ENCODE results near the gene NEDD4.
"Not testable (repeated sequence)": the region's sequence is repeated elsewhere in the genome, so short reads cannot be mapped to it uniquely, and the experiment has no call there.

NEDD4 gene

GRCh38 chr15:56032373-56032772, 39.0 kb upstream of the NEDD4 start:
- H3K4me3 ChIP-seq = no peak overlapping the region
- H3K9me3 ChIP-seq = no peaks in the 10 kb centered on the region

GRCh38 chr15:56031836-56032235, 38.4 kb upstream of the NEDD4 start:
- TF ChIP-seq Cebpa-rat (IDR thresholded peaks at IDR 0.05) = no peak
- no peaks in the 10 kb centered on the region for H3K4me1 ChIP-seq
- H3K9ac ChIP-seq = no peak overlapping the region
- H3K27ac ChIP-seq = no peak overlapping the region
- no peaks in the 10 kb centered on the region for H3K36me3 ChIP-seq
- no peaks in the 10 kb centered on the region for H3K27me3 ChIP-seq
- H3K4me3 ChIP-seq = no peak overlapping the region
- no peaks in the 10 kb centered on the region for H4K20me1 ChIP-seq
- no peaks in the 10 kb centered on the region for H3K9me3 ChIP-seq
- no peak overlapping the region for H3K4me2 ChIP-seq

More at GRCh38 chr15:56032373-56032772, 39.0 kb upstream of the NEDD4 start:
- no peaks in the 10 kb centered on the region for H3K36me3 ChIP-seq
- no peak overlapping the region for H3K4me2 ChIP-seq
- no peaks in the 10 kb centered on the region for H3K27me3 ChIP-seq
- no peak for TF ChIP-seq Cebpa-rat (IDR thresholded peaks at IDR 0.05)
- no peak overlapping the region for H3K9ac ChIP-seq
- H4K20me1 ChIP-seq = no peaks in the 10 kb centered on the region
- no peaks in the 10 kb centered on the region for H3K4me1 ChIP-seq
- H3K27ac ChIP-seq = no peak overlapping the region

- H4K20me1 ChIP-seq = no peaks in the 10 kb centered on the region
- no peak for TF ChIP-seq Cebpa-rat (IDR thresholded peaks at IDR 0.05)
- H3K27me3 ChIP-seq = no peaks in the 10 kb centered on the region
- H3K4me3 ChIP-seq = no peak overlapping the region
- no peaks in the 10 kb centered on the region for H3K36me3 ChIP-seq
- H3K9ac ChIP-seq = no peak overlapping the region
- H3K4me1 ChIP-seq = no peaks in the 10 kb centered on the region
- H3K27ac ChIP-seq = no peak overlapping the region
- no peak overlapping the region for H3K4me2 ChIP-seq
- no peaks in the 10 kb centered on the region for H3K9me3 ChIP-seq
Observed at GRCh38 chr15:56031402-56031801, 38.0 kb upstream of the NEDD4 start.

GRCh38 chr15:56028430-56028829, 35.0 kb upstream of the NEDD4 start:
- Histone ChIP-seq H3K4me1 (no peaks in the 10 kb centered on the region), H3K9me3 (peaks cover 5% of the 10 kb centered on the region), H3K27ac (no peak overlapping the region), H3K9ac (no peak overlapping the region), H3K4me2 (no peak overlapping the region), H3K4me3 (no peak overlapping the region), H3K27me3 (no peaks in the 10 kb centered on the region), H3K36me3 (no peaks in the 10 kb centered on the region), H4K20me1 (no peaks in the 10 kb centered on the region)
- no peak for TF ChIP-seq Cebpa-rat (IDR thresholded peaks at IDR 0.05)

GRCh38 chr15:56023160-56023559, 29.7 kb upstream of the NEDD4 start:
- not testable (repeated sequence) for H3K9ac ChIP-seq, H3K4me2 ChIP-seq, H3K36me3 ChIP-seq, H3K9me3 ChIP-seq, H3K4me3 ChIP-seq, H3K4me1 ChIP-seq, H3K27ac ChIP-seq, H3K27me3 ChIP-seq, H4K20me1 ChIP-seq

- no peak for TF ChIP-seq Cebpa-rat (IDR thresholded peaks at IDR 0.05)
- Histone ChIP-seq H3K4me1 (no peaks in the 10 kb centered on the region), H3K9ac (no peak overlapping the region), H3K27me3 (no peaks in the 10 kb centered on the region), H3K27ac (no peak overlapping the region), H3K36me3 (no peaks in the 10 kb centered on the region), H4K20me1 (no peaks in the 10 kb centered on the region), H3K4me2 (no peak overlapping the region), H3K4me3 (no peak overlapping the region), H3K9me3 (peaks cover 10% of the 10 kb centered on the region)
Observed at GRCh38 chr15:56019819-56020486, 26.5 kb upstream of the NEDD4 start.

- H3K27me3 ChIP-seq = no peaks in the 10 kb centered on the region
- TF ChIP-seq Cebpa-rat (IDR thresholded peaks at IDR 0.05) = no peak
- H3K36me3 ChIP-seq = no peaks in the 10 kb centered on the region
- no peak overlapping the region for H3K4me3 ChIP-seq
- no peak overlapping the region for H3K9ac ChIP-seq
- H3K9me3 ChIP-seq = peaks cover 15% of the 10 kb centered on the region
- H3K27ac ChIP-seq = no peak overlapping the region
- no peaks in the 10 kb centered on the region for H4K20me1 ChIP-seq
- H3K4me1 ChIP-seq = no peaks in the 10 kb centered on the region
- H3K4me2 ChIP-seq = no peak overlapping the region
Observed at GRCh38 chr15:56019060-56019793, 25.8 kb upstream of the NEDD4 start.

GRCh38 chr15:56017920-56018319, 24.5 kb upstream of the NEDD4 start:
- no peaks in the 10 kb centered on the region for H3K27me3 ChIP-seq
- H3K27ac ChIP-seq = no peak overlapping the region
- TF ChIP-seq Cebpa-rat (IDR thresholded peaks at IDR 0.05) = no peak
- no peaks in the 10 kb centered on the region for H3K36me3 ChIP-seq
- H4K20me1 ChIP-seq = no peaks in the 10 kb centered on the region
- H3K4me2 ChIP-seq = no peak overlapping the region
- no peaks in the 10 kb centered on the region for H3K4me1 ChIP-seq
- no peak overlapping the region for H3K9ac ChIP-seq
- H3K9me3 ChIP-seq = peaks cover 28% of the 10 kb centered on the region
- no peak overlapping the region for H3K4me3 ChIP-seq

- H3K4me3 ChIP-seq = no peak overlapping the region
- no peaks in the 10 kb centered on the region for H3K4me1 ChIP-seq
- no peak overlapping the region for H3K9ac ChIP-seq
- no peak overlapping the region for H3K27ac ChIP-seq
- no peaks in the 10 kb centered on the region for H4K20me1 ChIP-seq
- peaks cover 29% of the 10 kb centered on the region for H3K9me3 ChIP-seq
- H3K4me2 ChIP-seq = no peak overlapping the region
- no peaks in the 10 kb centered on the region for H3K27me3 ChIP-seq
- H3K36me3 ChIP-seq = no peaks in the 10 kb centered on the region
- TF ChIP-seq Cebpa-rat (IDR thresholded peaks at IDR 0.05) = no peak
Observed at GRCh38 chr15:56017511-56017910, 24.1 kb upstream of the NEDD4 start.

GRCh38 chr15:56016281-56016680, 22.9 kb upstream of the NEDD4 start:
- Histone ChIP-seq H4K20me1 (no peaks in the 10 kb centered on the region), H3K4me3 (no peak overlapping the region), H3K9me3 (peaks cover 29% of the 10 kb centered on the region), H3K27ac (no peak overlapping the region), H3K4me1 (no peaks in the 10 kb centered on the region), H3K27me3 (no peaks in the 10 kb centered on the region), H3K36me3 (no peaks in the 10 kb centered on the region), H3K9ac (no peak overlapping the region), H3K4me2 (no peak overlapping the region)
- TF ChIP-seq Cebpa-rat (IDR thresholded peaks at IDR 0.05) = no peak
